ENCODE measurements around the gene KCNH8.
"Not testable (repeated sequence)": the region's sequence is repeated elsewhere in the genome, so short reads cannot be mapped to it uniquely, and the experiment has no call there.

KCNH8 gene

GRCh38 chr3:19183584-19183983 lies 35.3 kb downstream of the KCNH8 start:
- DNase-seq (ENCODE audit: low read depth) = no peak

- DNase-seq (ENCODE audit: low read depth) = no peak
Observed at GRCh38 chr3:19190126-19190525, 41.8 kb downstream of the KCNH8 start.

- no peak for DNase-seq (ENCODE audit: low read depth)
Observed at GRCh38 chr3:19190602-19191001, 42.3 kb downstream of the KCNH8 start.

- no peak for DNase-seq (ENCODE audit: low read depth)
Observed at GRCh38 chr3:19199131-19199530, 50.8 kb downstream of the KCNH8 start.

- no peak for DNase-seq (ENCODE audit: low read depth)
Observed at GRCh38 chr3:19202303-19202702, 54.0 kb downstream of the KCNH8 start.

- DNase-seq (ENCODE audit: low read depth) = no peak
Observed at GRCh38 chr3:19202754-19203153, 54.4 kb downstream of the KCNH8 start.

GRCh38 chr3:19206540-19206939 lies 58.2 kb downstream of the KCNH8 start:
- no peak for DNase-seq (ENCODE audit: low read depth)

- DNase-seq (ENCODE audit: low read depth) = no peak
Observed at GRCh38 chr3:19213603-19214220, 65.4 kb downstream of the KCNH8 start.

GRCh38 chr3:19215427-19215826 lies 67.1 kb downstream of the KCNH8 start:
- DNase-seq (ENCODE audit: low read depth) = no peak

GRCh38 chr3:19216669-19217337 lies 68.5 kb downstream of the KCNH8 start:
- no peak for DNase-seq (ENCODE audit: low read depth)

- DNase-seq (ENCODE audit: low read depth) = no peak
Observed at GRCh38 chr3:19220311-19220710, 72.0 kb downstream of the KCNH8 start.

GRCh38 chr3:19221081-19221480 lies 72.8 kb downstream of the KCNH8 start:
- no peak for DNase-seq (ENCODE audit: low read depth)

GRCh38 chr3:19226479-19226878 lies 78.2 kb downstream of the KCNH8 start:
- no peak for DNase-seq (ENCODE audit: low read depth)

- no peak for DNase-seq (ENCODE audit: low read depth)
Observed at GRCh38 chr3:19228167-19228566, 79.9 kb downstream of the KCNH8 start.

- DNase-seq (ENCODE audit: low read depth) = no peak
Observed at GRCh38 chr3:19229086-19229485, 80.8 kb downstream of the KCNH8 start.

GRCh38 chr3:19229881-19230280 lies 81.6 kb downstream of the KCNH8 start:
- not testable (repeated sequence) for DNase-seq (ENCODE audit: low read depth)

- DNase-seq (ENCODE audit: low read depth) = no peak
Observed at GRCh38 chr3:19231792-19232461, 83.6 kb downstream of the KCNH8 start.

- no peak for DNase-seq (ENCODE audit: low read depth)
Observed at GRCh38 chr3:19232566-19232965, 84.3 kb downstream of the KCNH8 start.

GRCh38 chr3:19233882-19234784 lies 85.8 kb downstream of the KCNH8 start:
- not testable (repeated sequence) for DNase-seq (ENCODE audit: low read depth)

- DNase-seq (ENCODE audit: low read depth) = no peak
Observed at GRCh38 chr3:19248143-19248542, 99.8 kb downstream of the KCNH8 start.

GRCh38 chr3:19248767-19249166 lies 100.5 kb downstream of the KCNH8 start:
- DNase-seq (ENCODE audit: low read depth) = no peak

GRCh38 chr3:19250959-19251610 lies 102.8 kb downstream of the KCNH8 start:
- DNase-seq (ENCODE audit: low read depth) = no peak
